Gastrocnemius medialis (tissue), 4 donors: Measurements from ENCODE around the gene MRPL42.

Source experiments
- CTCF ChIP-seq, 5 experiments: fragments of 450-650 bp in 3 of 5; fragments of 200-600 bp in 2 of 5; sonication (generic) in 2 of 5; IDR thresholded peaks in 4 of 5; conservative IDR thresholded peaks in 1 of 5; 1 replicate in 4 of 5; 2 replicates in 1 of 5; pipeline ENCODE4 v1.5.1; 2016 to 2019; ENCODE audit warnings: antibody characterized with exemption in 5 of 5, mild to moderate bottlenecking in 3 of 5, moderate library complexity in 3 of 5
- POLR2A ChIP-seq, 2 donors: fragments of 450-650 bp; IDR thresholded peaks; one replicate each; pipeline ENCODE4 v1.6.1; 2017; ENCODE audit warnings: antibody characterized with exemption in 2 of 2, mild to moderate bottlenecking in 2 of 2, moderate library complexity in 2 of 2

- peak; percentile 54 to 85 (median 68) for TF ChIP-seq CTCF (IDR thresholded peaks at IDR 0.05 in 4 of 5, conservative IDR thresholded peaks at IDR 0.05 in 1 of 5)
- peak; percentile 50 to 67 for TF ChIP-seq POLR2A (IDR thresholded peaks at IDR 0.05)
Measured at GRCh38 chr12:93467351-93468007, at the start of gene MRPL42.
